GM21367 (cell line): ENCODE results near the gene RNH1.
A peak's percentile ranks its signal among the peaks of the same experiment; 100 is the strongest.

Source experiments
- ATAC-seq: cut with Tn5 transposase; IDR thresholded peaks from one replicate; pipeline ENCODE4 v1.9.1; 2021; ENCODE audit not compliant: unreplicated experiment

RNH1 gene

GRCh38 chr11:459511-460220 lies 47.4 kb downstream of the RNH1 start:
- no peak for ATAC-seq

DNA sequence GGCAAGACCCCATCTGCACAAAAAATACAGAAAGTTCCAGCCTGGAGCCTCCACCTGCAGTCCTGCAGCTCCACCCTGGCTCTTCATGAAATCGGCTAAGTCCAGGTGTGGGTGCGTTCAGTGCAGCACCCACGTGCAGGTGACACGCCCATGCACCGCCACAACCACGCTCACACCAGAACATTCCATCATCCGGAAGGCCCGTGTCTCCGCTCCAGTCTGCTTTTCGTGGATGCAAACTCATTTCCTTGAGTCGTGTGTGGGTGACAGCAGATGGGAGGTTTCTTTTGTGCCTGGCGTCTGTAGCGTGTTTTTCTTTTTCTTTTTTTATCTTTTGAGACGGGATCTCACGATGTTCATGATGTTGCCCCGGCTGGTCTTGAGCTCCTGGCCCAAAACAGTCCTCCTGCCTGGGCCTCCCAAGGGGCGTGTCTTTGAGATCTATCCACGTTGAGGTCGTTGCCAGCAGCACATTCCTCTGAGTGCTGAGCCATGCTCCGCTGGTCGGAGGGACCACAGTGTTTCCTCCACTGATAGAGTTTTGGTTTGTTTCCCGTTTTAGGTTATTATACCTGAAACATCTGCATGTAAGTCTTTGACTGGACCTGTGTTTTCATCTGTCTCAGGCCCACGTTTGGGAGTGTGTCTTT lies 49.8 kb downstream of the RNH1 start:
- no peak for ATAC-seq

DNA sequence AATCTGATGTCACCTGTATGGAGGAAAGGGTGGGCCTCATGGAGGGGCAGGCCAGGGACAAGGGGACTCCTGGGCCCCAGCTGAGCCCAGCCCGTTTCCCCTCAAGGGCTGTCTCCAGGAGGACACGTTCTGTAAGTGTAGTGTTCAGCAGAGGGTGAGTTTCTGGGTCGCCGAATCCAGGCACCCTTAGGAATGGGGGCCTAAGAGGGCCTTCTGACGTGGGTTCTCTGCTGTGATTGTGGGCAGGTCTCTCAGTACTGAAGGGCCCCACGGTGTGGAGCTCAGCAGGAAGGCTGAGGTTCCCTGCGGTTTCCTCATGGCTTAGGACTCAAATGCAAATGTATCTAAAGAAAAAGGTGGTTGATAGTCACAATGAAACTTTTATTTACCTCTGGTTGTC lies 50.5 kb downstream of the RNH1 start:
- no peak for ATAC-seq

DNA sequence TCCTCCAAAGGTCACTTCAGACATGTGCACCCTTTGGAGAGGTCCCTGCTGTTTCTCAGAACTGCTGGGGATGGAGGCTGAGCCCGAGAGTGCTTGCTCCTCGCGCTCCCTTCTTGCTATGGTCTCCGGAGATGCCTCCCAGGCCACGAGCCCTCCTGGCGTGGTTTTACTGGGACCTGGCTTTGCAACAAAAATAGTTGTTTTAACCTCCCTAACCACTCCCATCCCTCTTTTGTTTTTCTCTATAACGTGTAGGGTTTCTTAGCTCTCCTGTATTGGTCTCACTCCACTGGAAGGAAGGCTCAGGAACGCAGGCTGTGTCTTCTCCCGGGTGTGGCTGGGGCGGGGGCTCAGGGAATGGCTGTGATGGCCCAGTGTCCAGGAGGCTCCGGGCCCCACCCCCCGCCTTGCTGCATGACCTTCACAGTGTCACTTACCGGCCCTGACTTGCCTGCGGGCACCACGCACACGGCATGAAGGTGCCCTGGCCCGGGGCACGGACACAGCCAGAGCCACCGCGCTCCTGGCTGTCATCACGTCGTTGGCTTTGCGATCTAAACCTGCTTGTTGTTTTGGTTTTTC lies 51.4 kb downstream of the RNH1 start:
- ATAC-seq, result no peak

GRCh38 chr11:454801-455565 lies 52.1 kb downstream of the RNH1 start:
- no peak for ATAC-seq

DNA sequence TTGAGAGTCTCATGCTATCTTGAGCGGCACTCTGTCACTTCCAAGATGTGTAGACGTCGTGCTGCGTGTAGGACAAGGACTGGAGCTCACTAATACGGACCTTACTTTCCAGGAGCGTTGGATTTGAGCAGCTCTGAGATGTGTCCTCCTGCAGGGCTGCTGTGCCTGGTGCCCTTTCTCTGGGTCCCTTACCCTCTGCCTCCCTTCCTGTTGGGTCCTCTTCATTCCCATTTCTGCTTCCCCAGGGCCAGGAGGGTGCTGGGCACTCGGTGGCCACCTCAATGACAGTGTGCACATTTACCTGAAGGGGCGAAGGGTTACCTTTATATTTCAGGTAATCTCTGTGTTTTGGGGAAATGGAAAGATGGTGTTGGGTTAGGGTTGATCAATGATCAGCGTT lies 53.0 kb downstream of the RNH1 start:
- no peak for ATAC-seq

DNA sequence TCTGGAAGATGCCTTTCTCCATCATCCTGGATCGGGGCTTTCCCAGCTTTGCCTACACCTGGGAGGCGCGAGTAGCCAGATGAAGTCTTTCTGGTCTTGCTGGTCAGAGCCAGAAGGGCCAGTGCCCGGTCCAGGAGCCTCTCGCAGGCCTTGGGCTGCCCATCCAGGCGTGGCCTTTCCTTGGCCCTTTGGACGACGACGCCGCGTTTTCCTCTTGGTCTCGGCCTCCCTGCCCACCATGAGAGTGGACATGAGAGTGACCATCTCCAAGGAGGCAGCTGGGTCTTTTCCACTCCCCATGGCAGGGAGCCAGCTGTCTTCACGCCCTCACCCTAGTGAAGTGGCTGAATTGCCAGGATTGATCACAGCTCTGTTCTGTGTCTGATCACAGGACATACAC lies 53.5 kb downstream of the RNH1 start:
- ATAC-seq, result no peak

DNA sequence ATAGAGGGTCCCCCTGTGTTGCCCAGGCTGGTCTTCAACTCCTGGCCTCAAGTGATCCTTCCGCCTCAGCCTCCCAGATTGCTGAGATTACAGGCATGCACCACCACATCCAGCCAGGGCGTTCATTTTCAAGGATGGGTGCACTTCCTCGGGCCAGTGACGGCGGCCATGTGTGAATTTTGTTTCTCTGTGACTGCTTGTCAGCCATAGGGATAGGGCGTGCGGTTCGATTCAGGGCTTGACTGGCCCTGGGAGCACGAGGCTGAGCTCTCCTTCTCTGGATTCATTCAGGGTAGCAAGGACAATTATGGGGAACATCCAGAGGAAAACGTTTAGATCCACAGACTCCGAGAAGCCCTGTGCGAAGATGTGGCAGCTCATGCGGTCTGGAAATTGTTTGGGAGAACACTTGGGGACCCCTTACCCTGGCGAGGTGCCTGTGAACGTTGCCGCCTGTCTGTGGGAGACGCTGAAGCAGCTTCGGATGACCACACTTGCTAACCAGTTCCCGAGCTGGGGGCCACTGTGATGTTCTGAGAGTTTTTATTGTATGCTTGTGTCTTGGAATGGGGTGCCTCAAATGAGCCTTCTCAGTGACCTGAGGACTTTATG lies 54.0 kb downstream of the RNH1 start:
- ATAC-seq, result no peak

- no peak for ATAC-seq
These were observed 54.8 kb downstream of the RNH1 start for GRCh38 chr11:452203-452744.

GRCh38 chr11:451738-452137 lies 55.3 kb downstream of the RNH1 start:
- ATAC-seq, result no peak

GRCh38 chr11:450809-451451 lies 56.1 kb downstream of the RNH1 start:
- ATAC-seq, result no peak

GRCh38 chr11:449889-450808 lies 56.9 kb downstream of the RNH1 start, which contains the start of gene PTDSS2:
Gene PTDSS2 (plus strand): TSS chr11:450279. CDS start chr11:450456, 177 bp downstream.
- peak; percentile 64 for ATAC-seq

DNA sequence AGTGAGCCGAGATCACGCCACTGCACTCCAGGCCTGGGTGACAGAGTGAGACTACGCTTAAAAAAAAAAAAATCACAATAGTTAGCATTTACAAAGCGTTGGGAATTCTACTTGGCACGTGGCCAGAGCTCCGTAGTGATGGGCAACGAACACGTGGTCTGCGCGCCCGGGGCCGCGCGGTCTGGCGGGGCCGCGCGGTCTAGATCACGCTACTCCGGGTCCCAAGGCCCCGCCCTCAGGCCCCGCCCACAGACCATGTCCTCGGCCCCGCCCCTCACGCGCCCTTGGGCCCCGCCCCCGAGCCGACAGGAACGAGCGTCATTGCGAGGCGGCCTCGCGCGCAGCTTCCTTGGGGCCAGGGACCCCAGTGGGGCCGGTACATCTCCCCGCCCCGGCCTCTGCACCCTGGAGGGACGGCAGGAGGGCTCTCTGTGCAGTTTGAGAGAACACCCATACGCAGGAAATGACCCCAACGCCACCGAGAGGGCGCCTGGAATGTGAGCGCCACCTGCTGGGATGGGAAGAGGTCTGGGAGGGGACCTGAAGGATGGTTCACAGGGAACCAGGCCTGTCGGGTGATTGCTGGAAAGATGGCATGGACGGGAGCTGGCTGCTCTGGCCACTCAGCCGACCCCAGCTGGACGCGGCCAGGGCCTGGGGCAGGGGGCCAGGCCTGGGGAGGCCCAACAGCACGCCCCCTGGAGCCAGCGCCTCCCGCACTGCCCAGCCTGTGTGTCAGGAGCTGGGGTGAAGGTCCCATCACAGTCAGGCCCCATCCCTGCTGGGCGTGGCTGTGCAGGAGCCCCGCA lies 58.9 kb downstream of the RNH1 start:
- peak; percentile 36 for ATAC-seq

- ATAC-seq, result no peak
These were observed 60.2 kb downstream of the RNH1 start for GRCh38 chr11:446891-447290.

- ATAC-seq, result no peak
These were observed 61.1 kb downstream of the RNH1 start for GRCh38 chr11:445765-446588.
